Osteoblast (primary cell): ENCODE measurements around the gene KLRC3. TPM values are rescaled to one million over a fixed set of nuclear protein-coding genes. Genes with fewer than 3 reads are reported as not detected.
"Not testable (repeated sequence)": the region's sequence is repeated elsewhere in the genome, so short reads cannot be mapped to it uniquely, and the experiment has no call there.

Experiments used
- DNase-seq: peaks from one replicate; pipeline ENCODE4 v3.0.0; 2011; ENCODE audit warnings: low spot score, mixed read lengths; ENCODE audit not compliant: insufficient read length; ENCODE audit errors: missing footprints
- H2AFZ ChIP-seq: 2 replicates; pipeline ENCODE4 v1.6.0; 2011; ENCODE audit warnings: mild to moderate bottlenecking, low read length
- H3K27ac ChIP-seq: 2 replicates; pipeline ENCODE4 v1.5.1; 2011; ENCODE audit warnings: mild to moderate bottlenecking, low read depth, low read length, moderate library complexity
- H3K27me3 ChIP-seq: 2 replicates; pipeline ENCODE4 v1.6.0; 2012; ENCODE audit warnings: mild to moderate bottlenecking, control low read depth, inconsistent platforms, low read length, moderate library complexity; ENCODE audit not compliant: insufficient read depth
- H3K36me3 ChIP-seq: 2 replicates; pipeline ENCODE4 v1.5.1; 2011; ENCODE audit warnings: mild to moderate bottlenecking, low read length, control low read depth, moderate library complexity; ENCODE audit not compliant: insufficient read depth
- H3K4me1 ChIP-seq: 2 replicates; pipeline ENCODE4 v1.5.1; 2011; ENCODE audit warnings: mild to moderate bottlenecking, low read length, control low read depth, moderate library complexity; ENCODE audit not compliant: insufficient read depth
- H3K4me2 ChIP-seq: 2 replicates; pipeline ENCODE4 v1.6.0; 2011; ENCODE audit warnings: mild to moderate bottlenecking, low read length; ENCODE audit not compliant: insufficient read depth
- H3K4me3 ChIP-seq: fragments of 200-600 bp; sonication (generic); 3 replicates; pipeline ENCODE4 v1.5.1; 2012; ENCODE audit warnings: mild to moderate bottlenecking, low read length, inconsistent platforms; ENCODE audit not compliant: insufficient read depth
- H3K79me2 ChIP-seq: 2 replicates; pipeline ENCODE4 v1.6.0; 2012; ENCODE audit warnings: mild to moderate bottlenecking, low read length, control low read depth, inconsistent platforms; ENCODE audit not compliant: insufficient read depth
- H3K9me3 ChIP-seq: 2 replicates; pipeline ENCODE4 v1.5.1; 2011; ENCODE audit warnings: low read depth, low read length, control low read depth
- H4K20me1 ChIP-seq: 2 replicates; pipeline ENCODE4 v1.6.0; 2012; ENCODE audit warnings: mild to moderate bottlenecking, low read length, control low read depth; ENCODE audit not compliant: insufficient read depth
- total RNA-seq: library from RNA; depleted of rRNA; stranded (reverse); fragments of >200 nt; gene quantifications from 2 replicates; pipeline ENCODE4 v1.2.3, GENCODE V29; 2012
- TF ChIP-seq, protein P1 (sequence below): IDR thresholded peaks from 2 replicates; pipeline ENCODE4 v1.5.1; 2011; ENCODE audit warnings: mild to moderate bottlenecking, low read depth, low read length, moderate library complexity; ENCODE audit errors: extremely low read depth

KLRC3 gene
- total RNA-seq, 1 donor, result 0.72 TPM

DNA sequence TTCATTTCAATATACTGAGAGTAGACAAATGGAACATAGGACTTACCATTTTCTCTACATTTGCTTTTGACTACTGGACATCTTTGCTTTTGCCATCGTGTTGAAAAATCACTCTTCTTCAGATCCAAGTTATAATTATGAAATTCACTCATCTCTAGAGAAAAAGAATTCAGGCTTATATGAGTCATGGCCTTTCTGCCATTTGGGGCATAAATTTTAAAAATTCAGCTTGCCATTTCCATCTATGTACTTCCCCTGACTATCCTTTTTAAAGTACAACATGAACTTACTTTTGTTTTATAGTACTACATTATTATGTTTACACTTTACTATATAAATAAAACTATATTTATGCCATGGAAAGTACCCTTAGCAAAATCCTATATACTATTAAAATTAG is 33.5 kb downstream of the KLRC3 start:
- Histone ChIP-seq H3K36me3 (no peaks in the 10 kb centered on the region), H3K4me1 (peaks cover 11% of the 10 kb centered on the region), H3K27ac (no peak overlapping the region), H2AFZ (no peak overlapping the region), H3K27me3 (no peaks in the 10 kb centered on the region), H3K4me2 (no peak overlapping the region), H4K20me1 (no peaks in the 10 kb centered on the region), H3K4me3 (no peak overlapping the region), H3K79me2 (no peaks in the 10 kb centered on the region), H3K9me3 (no peaks in the 10 kb centered on the region)
- DNase-seq, result no peak
- TF ChIP-seq, protein P1, sequence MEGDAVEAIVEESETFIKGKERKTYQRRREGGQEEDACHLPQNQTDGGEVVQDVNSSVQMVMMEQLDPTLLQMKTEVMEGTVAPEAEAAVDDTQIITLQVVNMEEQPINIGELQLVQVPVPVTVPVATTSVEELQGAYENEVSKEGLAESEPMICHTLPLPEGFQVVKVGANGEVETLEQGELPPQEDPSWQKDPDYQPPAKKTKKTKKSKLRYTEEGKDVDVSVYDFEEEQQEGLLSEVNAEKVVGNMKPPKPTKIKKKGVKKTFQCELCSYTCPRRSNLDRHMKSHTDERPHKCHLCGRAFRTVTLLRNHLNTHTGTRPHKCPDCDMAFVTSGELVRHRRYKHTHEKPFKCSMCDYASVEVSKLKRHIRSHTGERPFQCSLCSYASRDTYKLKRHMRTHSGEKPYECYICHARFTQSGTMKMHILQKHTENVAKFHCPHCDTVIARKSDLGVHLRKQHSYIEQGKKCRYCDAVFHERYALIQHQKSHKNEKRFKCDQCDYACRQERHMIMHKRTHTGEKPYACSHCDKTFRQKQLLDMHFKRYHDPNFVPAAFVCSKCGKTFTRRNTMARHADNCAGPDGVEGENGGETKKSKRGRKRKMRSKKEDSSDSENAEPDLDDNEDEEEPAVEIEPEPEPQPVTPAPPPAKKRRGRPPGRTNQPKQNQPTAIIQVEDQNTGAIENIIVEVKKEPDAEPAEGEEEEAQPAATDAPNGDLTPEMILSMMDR, result no peak

DNA sequence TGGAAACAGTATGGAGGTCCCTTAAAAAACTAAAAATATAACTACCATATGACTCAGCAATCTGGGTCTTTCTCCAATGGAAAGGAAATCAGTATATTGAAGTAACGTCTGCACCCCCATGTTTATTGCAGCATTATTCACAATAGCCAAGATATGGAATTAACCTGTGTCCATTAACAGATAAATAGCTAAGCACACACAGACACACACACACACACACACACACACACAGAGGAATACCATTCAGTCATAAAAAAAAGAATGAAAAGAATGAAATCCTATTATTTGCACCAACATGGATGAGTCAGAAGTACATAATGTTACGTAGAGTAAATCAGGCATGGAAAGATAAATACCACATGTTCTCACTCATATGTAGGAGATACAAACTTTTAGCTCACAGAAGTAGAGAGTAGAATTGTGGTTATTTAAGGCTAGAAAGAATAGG is 35.2 kb downstream of the KLRC3 start:
- Histone ChIP-seq H3K4me2 (no peak overlapping the region), H3K4me3 (no peak overlapping the region), H3K27me3 (no peaks in the 10 kb centered on the region), H3K36me3 (no peaks in the 10 kb centered on the region), H3K27ac (no peak overlapping the region), H2AFZ (no peak overlapping the region), H4K20me1 (no peaks in the 10 kb centered on the region), H3K79me2 (no peaks in the 10 kb centered on the region), H3K9me3 (no peaks in the 10 kb centered on the region), H3K4me1 (peaks cover 12% of the 10 kb centered on the region)
- peak; percentile 58 for DNase-seq
- TF ChIP-seq, protein P1, result no peak

DNA sequence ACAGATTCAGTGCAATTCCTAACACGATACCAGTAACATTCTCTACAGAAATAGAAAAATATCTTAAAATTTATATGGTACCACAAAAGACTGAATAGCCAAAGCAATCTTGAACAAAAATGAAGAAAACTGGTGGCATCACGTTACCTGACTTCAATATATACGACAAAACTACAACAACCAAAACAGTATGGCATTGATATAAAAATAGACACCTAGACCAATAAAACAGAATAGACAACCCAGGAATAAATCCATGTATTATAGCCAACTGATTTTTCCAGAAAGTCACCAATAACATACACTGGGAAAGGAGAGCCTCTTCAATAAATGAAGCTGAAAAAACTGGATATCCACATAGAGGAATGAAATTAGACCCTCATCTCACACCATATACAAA is 36.2 kb downstream of the KLRC3 start:
- H4K20me1 ChIP-seq, result no peaks in the 10 kb centered on the region
- H3K4me3 ChIP-seq, result no peak overlapping the region
- H3K9me3 ChIP-seq, result no peaks in the 10 kb centered on the region
- TF ChIP-seq, protein P1, result no peak
- no peaks in the 10 kb centered on the region for H3K27me3 ChIP-seq
- H3K4me2 ChIP-seq, result no peak overlapping the region
- H3K4me1 ChIP-seq, result peaks cover 12% of the 10 kb centered on the region
- H3K27ac ChIP-seq, result no peak overlapping the region
- H2AFZ ChIP-seq, result no peak overlapping the region
- no peaks in the 10 kb centered on the region for H3K36me3 ChIP-seq
- no peak for DNase-seq
- no peaks in the 10 kb centered on the region for H3K79me2 ChIP-seq

DNA sequence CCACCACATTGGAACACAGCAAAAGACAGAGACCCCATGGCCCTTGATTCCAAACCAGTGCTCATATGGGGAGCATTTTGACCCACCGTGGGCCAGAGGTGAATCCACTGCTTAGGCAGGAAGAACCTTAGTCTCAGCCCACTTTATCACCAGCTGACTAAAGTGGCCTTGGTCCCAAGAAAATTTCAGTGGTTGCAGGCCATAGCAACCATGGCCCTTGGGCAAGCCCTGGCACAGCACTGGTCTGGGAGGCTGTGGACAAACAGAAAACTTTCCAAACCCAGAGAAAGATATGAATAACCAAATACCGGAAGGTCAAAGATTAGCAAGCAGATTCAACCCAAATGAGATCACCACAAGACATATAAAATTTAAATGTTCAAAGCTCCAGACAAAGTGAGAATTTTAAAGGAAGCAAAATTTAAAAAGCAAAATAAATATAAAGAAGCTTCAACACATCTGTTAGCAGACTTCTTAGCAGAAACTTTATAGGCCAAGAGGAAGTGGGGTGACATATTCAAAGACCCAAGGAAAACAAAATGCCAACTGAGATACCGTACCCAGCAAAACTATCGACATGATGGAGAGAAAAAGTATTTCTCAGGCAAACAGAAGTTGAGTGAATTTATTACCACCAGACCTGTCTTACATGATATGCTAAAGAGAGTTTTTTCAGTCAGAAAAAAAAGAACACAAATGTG is 38.3 kb downstream of the KLRC3 start:
- Histone ChIP-seq H4K20me1 (no peaks in the 10 kb centered on the region), H3K27me3 (no peaks in the 10 kb centered on the region), H3K4me2 (no peak overlapping the region), H3K27ac (no peak overlapping the region), H3K4me3 (no peak overlapping the region), H3K79me2 (no peaks in the 10 kb centered on the region), H3K36me3 (no peaks in the 10 kb centered on the region), H2AFZ (peak overlapping the region; percentile 57), H3K9me3 (no peaks in the 10 kb centered on the region), H3K4me1 (peaks cover 12% of the 10 kb centered on the region)
- peak; percentile 35 for DNase-seq
- TF ChIP-seq, protein P1, result no peak

DNA sequence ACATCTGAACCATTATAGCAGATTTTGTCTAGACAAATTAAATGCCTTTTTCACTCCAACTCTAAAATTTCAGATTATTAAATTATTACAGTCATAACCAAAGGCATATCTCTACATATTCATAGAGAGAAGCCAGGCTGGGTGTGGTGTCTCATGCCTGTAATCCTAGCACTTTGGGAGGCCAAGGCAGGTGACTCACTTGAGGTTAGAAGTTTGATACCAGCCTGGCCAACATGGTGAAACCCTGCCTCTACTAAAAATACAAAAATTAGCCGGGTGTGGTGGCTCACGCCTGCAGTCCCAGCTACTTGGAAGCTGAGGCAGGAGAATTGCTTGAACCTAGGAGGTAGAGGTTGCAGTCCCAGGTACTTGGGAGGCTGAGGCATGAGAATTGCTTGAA is 41.7 kb downstream of the KLRC3 start:
- not testable (repeated sequence) for H3K4me3 ChIP-seq, H3K36me3 ChIP-seq, H3K79me2 ChIP-seq, H3K27ac ChIP-seq, H3K4me2 ChIP-seq, H3K27me3 ChIP-seq, H4K20me1 ChIP-seq, H3K9me3 ChIP-seq, H2AFZ ChIP-seq, DNase-seq
- peaks cover 12% of the 10 kb centered on the region for H3K4me1 ChIP-seq
